Measurements from ENCODE around the gene MYH4.

MYH4 gene

DNA sequence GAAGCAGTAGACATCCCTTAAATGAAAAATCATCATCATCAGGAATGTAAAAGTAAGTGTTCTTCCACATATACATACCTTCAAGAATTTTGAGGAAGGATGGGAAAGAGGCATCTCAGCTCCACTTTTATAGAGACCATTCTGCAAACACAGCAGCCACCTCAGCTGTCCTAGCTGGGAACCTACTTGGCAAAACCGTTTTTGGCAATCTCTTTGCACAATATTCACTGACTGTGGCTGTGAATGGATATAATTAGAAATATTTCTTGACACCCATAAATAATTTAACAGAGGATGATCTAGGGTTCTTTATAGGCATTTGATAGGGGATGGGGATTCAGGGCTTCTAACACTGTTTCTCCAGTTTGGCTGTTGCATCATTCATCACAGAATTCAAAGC is at the start of gene MYH4:
TSS of gene MYH4 (minus strand) at position 101 of the 400 bp plus-strand sequence. CDS start 2,814 bp downstream, outside the sequence.
- FAIRE-seq, result no peak

DNA sequence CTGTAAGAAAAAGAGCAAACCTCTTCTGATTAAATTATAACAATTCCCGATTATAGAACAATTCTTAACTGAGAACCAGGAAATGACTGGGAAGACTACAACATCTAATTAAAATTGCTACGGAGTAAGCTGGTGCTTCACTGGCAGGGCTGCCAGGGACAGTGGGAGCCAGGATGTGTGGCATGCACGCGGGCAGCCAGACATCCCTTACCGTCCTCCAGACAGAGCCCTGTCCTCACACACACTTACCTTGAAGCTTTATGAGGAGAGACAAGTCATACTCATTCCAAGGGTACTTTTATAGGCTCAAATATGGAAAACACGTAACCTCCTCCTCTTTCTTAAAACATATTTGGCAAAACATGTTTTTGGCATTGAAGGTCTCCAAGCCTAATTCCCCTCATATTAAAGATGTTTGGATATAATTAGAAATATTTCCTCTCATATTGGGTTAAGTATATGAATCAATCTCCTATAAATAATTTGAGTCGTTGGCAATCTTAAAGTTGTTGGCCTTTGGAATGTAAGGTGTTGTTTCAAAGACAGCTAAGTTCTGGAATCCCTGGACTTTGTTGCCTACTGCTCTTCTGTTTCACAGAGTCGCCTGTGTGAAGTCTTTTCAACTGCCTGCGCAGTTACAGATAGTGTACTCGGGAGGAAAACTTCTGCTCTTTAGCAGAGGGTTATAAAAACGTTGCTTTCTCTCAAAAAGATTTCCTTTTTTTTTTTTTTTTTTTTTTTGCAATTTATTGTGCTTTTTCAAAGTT is 49.1 kb upstream of the MYH4 start, which contains the start of gene MYH1:
TSS of gene MYH1 (minus strand) at position 272 of the 767 bp plus-strand sequence. CDS start 1,900 bp downstream, outside the sequence.
- no peak for FAIRE-seq

DNA sequence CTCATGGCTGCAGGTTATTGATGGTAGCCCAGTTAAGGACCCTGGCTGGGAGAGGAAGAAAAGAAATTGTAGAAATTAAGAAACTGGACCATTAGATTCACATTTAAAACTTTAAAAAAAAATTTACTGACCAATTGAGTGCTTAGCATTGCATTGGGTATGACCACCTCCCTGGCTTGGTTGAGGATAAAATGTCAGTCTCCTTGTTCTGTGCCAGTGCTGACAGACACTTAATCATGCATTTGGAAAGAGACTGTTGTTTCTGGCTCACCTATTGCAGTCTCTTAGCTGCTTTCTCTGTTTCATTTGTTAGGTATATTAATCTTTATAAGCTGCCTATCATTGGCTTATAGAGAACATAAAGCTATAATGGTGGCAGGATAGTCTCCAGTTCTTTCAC is 47.3 kb upstream of the MYH4 start:
- FAIRE-seq, result no peak

DNA sequence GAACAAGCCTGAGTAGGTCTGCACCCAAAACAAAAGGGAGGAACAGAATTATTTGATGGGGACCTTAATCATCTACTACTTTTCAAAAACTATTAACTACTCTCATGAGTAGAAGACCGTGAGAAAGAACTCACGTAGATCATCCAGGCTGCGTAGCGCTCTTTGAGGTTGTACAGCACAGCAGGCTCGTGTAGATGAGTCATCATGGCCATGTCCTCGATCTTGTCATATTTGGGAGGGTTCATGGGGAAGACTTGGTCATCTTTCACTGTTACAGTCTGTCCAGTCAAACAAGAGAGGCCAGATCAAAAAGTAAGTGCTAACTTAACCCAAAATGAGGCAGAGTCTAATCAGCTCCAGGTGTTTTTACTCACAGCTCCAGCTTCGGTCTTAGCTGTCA is 46.7 kb upstream of the MYH4 start:
- no peak for FAIRE-seq

DNA sequence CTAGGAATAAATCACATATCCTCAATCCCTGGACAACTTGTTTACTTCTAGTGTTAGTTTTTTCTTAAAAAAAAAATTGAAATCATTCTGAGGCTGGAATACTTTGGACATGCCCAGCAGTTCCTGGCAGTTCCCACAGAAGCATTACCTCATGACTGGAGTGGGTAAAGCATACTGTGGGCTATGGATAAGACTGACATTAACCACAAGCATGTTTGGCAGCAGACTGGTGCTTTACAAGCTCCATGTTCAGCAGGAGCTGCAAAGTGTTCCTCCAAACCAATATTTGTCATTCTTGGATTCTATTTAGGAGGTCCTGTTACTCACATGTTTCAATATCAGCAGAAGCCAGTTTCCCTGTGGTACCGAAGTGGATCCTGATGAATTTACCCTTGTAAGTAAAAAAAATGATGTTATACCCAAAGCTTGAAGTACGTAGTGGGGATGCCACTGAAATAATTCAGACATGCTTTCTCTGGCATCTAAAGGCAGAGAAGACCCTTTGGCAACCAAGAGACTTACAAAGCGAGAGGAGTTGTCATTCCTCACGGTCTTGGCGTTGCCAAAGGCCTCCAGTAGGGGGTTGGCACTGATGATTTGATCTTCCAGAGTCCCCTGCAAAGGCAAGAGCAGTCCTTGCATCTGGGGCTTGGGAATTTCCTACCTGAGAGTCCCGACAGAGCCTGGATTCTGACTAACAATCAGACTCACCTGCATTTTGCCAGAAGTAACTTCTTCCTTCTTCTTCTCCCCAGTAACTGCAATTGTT is 44.1 kb upstream of the MYH4 start:
- FAIRE-seq, result no peak

DNA sequence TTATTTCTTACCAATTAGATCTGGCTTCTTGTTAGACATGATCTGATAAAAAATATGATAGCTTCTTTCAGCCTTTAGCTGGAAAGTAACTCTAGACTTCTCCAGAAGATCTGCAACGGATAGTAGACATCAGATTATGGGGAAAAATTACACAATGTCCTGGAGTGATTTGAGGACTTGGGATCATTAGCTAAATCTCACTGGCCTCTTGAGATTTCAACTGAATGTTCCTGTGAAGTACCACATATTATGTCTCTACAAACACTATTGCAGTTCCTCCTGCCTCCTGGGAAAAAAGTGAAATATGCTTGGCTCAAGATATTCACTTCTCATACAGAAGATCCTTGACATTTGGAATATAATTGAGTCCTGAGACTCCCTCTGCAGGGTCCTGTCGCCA is 43.5 kb upstream of the MYH4 start:
- FAIRE-seq, result no peak

DNA sequence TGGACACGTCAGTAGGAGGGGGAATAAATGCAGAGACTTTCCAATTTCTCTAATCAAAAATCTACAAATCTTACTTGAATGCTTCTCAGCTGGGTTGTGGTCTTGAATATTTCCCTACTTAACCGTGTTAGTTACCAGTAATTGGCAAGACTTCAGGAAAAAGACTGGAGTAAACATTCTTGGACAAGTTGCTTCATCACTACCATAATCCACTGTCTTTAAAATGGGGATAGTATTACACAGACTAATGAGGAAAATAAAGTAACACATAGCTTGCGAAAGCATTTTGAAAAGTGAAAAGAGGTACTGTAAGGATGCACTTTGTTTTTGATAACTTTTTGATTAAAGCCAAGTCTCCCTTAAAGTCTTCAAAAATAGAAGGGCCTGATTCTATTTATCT is 30.6 kb upstream of the MYH4 start:
- no peak for FAIRE-seq

DNA sequence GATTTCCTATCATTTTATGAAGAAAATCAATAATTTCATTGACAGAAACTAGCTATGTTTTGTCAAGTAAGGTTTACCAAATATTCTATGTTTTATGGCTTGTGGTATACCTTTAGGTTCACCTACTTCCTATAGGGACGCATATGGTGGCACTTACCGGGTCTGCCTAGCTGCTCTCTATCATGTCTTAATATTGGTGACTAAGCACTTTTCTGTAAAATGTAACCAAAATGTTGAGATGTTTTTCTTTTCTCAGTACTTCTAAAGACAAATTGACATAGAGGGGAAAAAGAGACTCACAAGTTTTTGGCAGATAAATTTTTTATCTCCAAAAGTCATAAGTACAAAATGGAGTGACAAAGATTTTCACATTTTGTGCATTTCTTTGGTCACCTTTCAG is 22.6 kb upstream of the MYH4 start:
- no peak for FAIRE-seq

DNA sequence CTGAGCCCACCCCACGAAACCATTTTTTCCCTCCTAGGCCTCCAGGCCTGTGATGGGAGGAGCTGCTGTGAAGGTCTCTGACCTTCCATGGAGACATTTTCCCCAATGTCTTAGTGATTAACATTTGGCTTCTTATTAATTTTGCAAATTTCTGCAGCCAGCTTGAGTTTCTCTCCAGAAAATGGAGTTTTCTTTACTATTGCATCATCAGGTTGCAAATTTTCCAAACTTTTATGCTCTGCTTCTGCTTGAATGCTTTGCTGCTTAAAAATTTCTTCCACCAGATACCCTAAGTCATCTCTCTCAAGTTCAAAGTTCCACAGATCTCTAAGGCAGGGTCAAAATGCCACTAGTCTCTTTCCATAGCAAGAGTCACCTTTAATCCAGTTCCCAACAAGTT is 12.9 kb upstream of the MYH4 start:
- no peak for FAIRE-seq

DNA sequence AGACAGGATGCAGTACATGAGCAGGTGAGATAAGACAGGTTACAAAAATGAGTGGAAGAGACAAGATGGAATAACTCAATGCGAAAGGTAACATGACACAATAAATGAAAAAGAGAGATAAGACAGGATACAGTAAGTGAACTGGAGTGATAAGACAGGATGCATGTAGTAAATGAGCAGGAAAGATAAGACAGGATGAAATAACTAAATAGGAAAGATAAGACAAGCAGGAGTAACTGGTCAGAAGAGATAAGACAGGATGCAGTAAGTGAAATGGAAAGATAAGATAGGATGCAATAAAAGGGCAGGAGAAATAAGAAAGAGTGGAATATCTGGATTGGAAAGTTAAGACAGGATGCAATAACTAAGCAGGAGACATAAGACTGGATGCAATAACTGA is 8.3 kb upstream of the MYH4 start:
- no peak for FAIRE-seq

DNA sequence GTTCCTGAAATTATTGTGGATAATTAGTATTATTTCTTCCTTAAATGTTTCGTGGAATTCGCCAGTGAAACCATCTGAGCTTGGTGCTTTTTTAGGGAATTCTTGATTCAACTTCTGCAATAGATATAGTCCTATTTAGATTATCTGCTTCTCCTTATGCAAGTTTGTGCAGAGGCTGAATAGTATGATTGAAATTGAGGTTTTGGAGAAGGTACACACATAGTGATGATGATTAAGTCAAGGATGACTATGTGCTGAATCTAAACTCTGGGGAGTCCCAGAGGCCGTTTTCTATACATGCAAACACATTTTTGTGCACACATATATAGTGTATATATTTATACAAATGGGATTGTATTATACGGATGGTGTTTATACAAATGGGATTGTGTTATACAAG is 5.2 kb upstream of the MYH4 start:
- no peak for FAIRE-seq

DNA sequence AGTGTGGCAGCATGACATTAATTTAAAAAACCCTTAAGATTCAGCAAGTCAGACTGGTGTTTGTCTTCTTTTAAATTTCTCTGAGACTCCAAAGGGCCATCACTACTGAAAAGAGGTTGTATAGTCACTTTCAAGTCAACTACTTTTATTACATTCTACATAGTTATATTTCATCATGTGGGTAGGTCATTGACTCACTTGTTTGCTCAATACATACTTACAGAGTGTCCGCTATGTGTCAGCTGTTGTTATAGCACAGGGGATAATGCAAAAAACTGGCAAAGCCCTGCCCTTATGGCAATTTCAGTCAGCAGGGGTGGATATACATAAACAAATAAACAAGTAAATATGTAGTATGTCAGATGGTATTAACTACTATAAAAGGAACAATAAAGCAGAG is 2.5 kb upstream of the MYH4 start:
- no peak for FAIRE-seq

DNA sequence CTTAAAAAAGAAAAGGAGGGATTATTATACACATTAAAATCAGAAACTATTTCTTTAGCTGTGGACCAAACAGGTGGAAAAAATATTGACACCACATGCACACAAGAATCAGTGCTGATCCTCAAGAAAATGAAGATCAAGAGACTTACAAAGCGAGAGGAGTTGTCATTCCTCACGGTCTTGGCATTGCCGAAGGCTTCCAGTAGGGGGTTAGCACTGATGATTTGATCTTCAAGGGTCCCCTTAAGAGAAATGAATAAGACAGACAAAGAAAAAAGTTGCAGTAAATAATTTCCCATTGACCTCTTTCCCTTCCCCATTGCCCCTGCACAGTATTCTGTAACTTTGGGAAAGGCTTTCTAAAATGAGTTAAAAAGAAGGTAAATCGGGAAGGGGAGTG is 6.0 kb downstream of the MYH4 start:
- no peak for FAIRE-seq

DNA sequence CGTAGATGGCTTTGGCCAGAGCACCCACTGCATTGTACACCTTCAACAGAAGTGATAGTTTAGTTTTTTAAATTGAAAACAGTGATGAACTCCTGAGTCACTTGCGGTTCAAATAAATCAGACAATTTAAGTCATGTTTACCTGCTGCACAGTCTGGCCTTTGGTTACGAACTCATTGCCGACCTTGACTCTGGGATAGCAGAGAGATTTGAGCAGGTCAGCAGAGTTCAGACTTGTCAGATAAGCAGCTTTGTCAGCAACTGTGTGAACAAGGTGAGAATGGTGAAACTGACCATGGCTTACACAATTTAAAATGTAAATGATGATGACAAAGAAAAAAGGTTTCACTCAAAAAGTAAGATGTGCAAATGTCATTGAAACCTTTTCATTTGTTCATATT is 9.3 kb downstream of the MYH4 start:
- FAIRE-seq, result no peak

DNA sequence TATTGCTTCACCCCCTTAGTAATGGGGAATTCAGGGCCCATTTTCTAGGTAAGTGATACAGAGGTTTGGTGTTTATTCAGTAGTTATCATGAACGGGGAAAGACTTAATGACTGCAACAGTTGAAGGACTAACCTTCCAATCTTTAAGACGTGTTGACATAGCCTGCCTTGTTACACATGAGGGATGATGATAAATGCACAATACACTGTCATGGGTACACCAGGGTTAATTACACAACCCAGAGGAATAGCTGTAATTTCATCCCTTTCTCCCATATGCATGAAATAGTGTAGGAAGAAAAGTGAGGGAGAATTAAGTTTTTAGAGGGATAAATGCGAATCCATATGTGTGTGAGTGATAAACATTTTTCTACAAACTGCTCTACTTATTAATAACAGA is 10.7 kb downstream of the MYH4 start:
- FAIRE-seq, result no peak

DNA sequence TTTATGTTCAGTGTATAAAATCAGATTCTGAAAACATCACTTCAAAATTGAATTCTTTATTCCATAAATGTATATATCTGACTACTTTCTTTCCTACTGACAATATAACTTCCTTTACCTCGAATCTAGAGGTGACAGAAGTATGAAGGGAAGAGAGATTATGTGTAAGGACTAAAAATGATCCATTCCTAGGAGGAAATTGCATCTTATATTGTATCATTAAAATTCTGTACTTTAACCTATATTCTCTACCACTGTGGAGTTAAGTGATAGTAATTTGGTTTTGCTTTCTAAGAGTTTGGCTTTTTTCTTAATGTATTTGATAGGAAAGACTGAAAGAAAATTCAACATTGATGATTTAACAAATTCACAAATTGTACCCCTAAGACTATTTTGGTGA is 11.4 kb downstream of the MYH4 start:
- no peak for FAIRE-seq

DNA sequence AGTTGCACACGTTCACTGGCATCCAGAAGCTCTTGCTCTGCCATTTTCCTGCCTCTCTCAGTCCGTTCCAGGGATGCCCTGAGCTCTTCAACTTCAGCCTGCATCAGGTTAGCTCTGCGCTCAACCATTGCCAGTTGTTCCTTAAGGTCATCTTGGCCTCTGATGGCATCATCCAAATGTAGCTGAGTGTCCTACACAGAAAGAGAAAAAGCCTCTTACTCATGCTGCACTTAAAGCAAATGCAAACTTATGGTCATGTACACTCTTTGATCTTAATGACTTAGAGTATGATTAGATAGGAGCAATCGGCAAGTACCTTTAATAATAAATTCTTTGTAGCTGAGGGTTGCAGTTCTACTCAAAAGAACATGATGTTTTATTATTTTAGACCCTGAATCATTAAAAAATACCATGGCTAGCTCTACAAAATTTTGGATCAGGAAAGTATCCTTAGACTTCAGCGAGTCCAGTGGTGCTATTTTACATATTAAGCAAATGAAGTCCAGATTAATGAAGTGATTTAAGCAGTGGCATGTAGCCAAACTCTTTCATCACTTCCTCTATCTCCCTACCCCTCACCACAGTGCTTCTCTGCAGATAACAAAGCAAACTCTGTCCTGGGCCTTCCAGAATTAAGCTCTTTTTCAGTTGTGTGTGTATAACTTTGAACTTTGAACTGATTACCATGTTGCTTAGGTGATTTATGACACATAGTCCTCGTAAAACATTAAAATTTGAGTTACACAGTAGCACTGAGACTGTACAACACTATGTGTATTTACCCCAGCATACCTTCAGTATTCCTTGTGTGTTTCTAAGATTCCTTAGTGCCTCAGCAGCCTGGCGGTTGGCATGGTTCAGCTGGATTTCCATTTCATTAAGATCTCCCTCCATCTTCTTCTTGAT is 22.1 kb downstream of the MYH4 start:
- no peak for FAIRE-seq

DNA sequence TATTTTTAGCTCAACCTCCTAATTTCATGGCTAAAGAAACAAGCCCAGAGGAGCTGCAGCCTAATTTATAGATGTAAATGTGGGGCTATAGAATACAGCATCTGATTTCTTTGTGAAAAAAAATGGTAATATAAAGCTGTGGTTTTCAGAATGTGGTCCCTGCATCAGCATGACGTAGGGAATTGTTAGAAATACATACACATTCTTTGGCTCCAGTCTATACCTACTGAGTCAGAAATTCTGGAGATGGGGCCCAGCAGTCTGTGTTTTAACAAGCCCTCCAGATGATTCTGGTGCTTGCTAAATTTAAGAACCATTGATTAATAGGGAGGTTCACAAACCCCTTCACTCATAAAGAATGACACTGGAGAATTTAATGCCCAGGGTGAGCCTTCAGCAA is 29.5 kb downstream of the MYH4 start:
- no peak for FAIRE-seq

DNA sequence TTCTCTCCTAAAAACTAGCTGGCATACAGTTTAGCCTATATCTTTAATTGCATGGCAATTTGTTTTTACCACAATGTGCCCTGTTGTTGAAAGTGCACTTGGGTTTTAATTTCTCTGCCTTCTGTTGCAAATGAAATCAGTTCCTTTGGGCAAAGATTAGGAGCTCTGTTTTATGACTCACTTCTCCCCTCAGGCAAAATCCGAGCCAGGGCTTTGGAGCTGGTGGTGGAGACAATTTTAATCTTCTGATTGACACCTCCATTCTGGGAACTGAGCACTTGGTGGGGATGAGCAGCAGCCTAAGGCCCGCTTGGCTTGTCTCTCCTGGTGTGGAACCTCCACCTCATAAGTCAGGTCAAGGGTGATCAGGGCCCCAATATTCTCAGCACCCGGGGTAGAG is 34.3 kb downstream of the MYH4 start:
- FAIRE-seq, result no peak

DNA sequence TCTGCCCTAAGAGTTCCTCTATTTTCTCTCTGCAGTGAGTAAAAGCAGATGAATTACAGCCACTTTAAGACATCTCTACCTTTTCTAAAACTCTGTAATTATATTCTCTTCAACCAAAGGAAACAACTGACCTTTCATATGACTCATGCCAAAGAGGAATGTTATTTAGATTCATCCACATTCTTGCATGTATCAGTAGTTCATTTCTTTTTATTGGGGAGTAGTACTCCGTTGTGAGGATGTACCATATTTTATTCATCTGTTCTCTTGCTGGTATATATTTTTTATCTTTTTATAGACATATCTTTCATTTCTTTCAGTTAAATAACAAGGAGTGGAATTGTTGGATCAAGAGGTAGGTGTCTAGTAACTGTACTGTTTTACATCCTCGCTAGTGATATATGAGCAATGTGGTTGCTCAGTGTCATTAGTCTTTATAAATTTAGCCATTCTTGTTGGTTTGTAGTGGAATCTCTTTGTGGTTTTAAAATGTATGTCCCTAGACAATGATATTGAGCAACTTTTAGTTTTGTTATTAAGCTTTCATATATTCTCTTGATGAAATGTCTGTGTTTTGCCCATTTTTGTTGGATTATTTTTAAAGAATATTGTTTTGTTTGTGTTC is 39.8 kb downstream of the MYH4 start:
- FAIRE-seq, result no peak

DNA sequence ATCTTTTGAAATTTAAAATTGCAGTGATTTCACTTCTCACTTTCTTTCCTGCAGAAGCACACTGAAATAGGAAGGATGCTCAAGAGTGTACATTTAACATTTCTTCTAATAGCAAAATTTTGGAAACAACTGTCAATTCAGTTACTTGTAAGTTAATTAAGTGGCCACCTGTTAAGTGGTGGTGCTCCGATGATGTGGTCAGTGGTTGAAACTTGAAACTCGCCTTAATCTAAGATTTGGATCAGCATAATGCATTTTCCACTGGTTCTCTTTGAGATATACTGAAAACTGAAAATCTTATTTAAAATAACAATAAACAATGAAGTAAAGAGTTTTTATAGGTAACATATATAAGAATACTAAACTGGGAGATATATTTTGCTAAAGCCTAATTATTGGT is 40.6 kb downstream of the MYH4 start:
- FAIRE-seq, result no peak

DNA sequence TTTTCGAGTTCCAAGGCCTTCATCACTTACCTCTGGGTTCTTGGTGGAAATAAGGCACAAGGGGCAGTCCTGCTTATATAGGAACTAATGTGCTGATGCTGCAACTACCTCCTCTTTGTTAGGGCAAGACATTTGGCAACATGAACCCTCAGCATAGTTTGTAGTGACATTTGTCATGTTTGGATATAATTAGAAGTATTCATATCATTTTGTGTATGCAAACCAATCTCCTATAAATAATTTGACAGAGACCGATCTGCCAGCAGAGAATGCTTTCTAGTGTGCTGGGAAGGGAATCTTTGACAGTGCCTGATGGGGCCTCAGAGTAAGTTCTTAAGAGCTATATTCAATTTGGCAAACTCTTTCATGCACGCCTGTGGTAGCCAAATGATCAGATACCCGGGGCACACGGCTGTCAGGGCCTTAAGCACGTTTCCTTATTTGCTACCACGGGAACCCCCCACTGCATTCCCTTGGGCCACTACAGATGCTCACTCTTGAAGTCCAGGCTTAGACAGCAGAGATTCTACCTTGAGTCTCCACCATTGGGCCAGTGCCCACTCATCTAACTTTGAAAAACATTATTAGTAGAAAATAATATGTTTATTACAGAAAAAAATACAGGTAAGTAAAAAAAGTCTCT is 47.3 kb downstream of the MYH4 start, which contains the start of gene MYH8:
TSS of gene MYH8 (minus strand) at position 51 of the 643 bp plus-strand sequence. CDS start 1,723 bp downstream, outside the sequence.
- no peak for FAIRE-seq
